Left lung (tissue), 10 donors: Measurements from ENCODE around the gene CLIP1. TPM values are rescaled to one million over a fixed set of nuclear protein-coding genes. Genes with fewer than 3 reads are reported as not detected.

ENCODE experiments used
- ATAC-seq: fragments of 200-7000 bp; cut with Tn5 transposase; one replicate; pipeline ENCODE4 v1.9.1; 2020; ENCODE audit warnings: moderate library complexity
- DNase-seq, 4 donors: peaks; one replicate each; pipeline ENCODE4 v3.0.0-alpha.2; 2013 to 2020
- H3K27ac ChIP-seq, 2 donors: fragments of 200-600 bp; sonication (generic) in 1 of 2; one replicate each; pipeline versions ENCODE4 v1.5.0 to v1.8.0; 2020 to 2021
- H3K27me3 ChIP-seq, 2 donors: fragments of 200-600 bp; sonication (generic) in 1 of 2; one replicate each; pipeline versions ENCODE4 v1.5.0 to v1.8.0; 2020 to 2021
- H3K36me3 ChIP-seq, 2 donors: fragments of 200-600 bp; sonication (generic) in 1 of 2; one replicate each; pipeline versions ENCODE4 v1.5.0 to v1.8.0; 2020 to 2021
- H3K4me1 ChIP-seq, 2 donors: fragments of 200-600 bp; one replicate each; pipeline ENCODE4 v1.8.0; 2021
- H3K4me3 ChIP-seq, 2 donors: fragments of 200-600 bp; sonication (generic) in 1 of 2; one replicate each; pipeline versions ENCODE4 v1.5.0 to v1.8.0; 2020 to 2021; ENCODE audit warnings: mild to moderate bottlenecking in 1 of 2
- H3K9me3 ChIP-seq, 2 donors: fragments of 200-600 bp; sonication (generic) in 1 of 2; one replicate each; pipeline versions ENCODE4 v1.5.0 to v1.8.0; 2020 to 2021
- intact Hi-C, 2 donors: fragments of 100-400 bp; cut with DNase I; formaldehyde crosslinking; loops; one replicate each; pipeline versions ENCODE4 v1.11.2 to v1.14.2; 2022
- polyA plus RNA-seq, 6 donors: library from polyadenylated mRNA; unstranded; fragments of 120-200 nt; gene quantifications; one replicate each; pipeline ENCODE4 v1.2.1, GENCODE V29; 2013; ENCODE audit not compliant: insufficient read length in 6 of 6
- total RNA-seq, 2 donors: library from RNA; stranded (reverse); fragmentation: NEBNext Ultra II Directional; extraction: Animal tissue kit (Norgen Biotek cat#: 25700); gene quantifications; one replicate each; pipeline ENCODE4 v1.2.1, GENCODE V29; 2021
- TF ChIP-seq, protein P1 (sequence below), 2 donors: fragments of 200-600 bp; sonication (generic) in 1 of 2; IDR thresholded peaks; one replicate each; pipeline versions ENCODE4 v1.5.0 to v1.8.0; 2021; ENCODE audit warnings: antibody characterized with exemption in 2 of 2
- donor health status: DM: no; HTN: yes; CAD: no.
- donor health status: DM: no; HTN: no; CAD: no.

Gene CLIP1
- total and polyA plus RNA-seq, 8 donors, result 31.2 to 104 (median 33.4) TPM

DNA sequence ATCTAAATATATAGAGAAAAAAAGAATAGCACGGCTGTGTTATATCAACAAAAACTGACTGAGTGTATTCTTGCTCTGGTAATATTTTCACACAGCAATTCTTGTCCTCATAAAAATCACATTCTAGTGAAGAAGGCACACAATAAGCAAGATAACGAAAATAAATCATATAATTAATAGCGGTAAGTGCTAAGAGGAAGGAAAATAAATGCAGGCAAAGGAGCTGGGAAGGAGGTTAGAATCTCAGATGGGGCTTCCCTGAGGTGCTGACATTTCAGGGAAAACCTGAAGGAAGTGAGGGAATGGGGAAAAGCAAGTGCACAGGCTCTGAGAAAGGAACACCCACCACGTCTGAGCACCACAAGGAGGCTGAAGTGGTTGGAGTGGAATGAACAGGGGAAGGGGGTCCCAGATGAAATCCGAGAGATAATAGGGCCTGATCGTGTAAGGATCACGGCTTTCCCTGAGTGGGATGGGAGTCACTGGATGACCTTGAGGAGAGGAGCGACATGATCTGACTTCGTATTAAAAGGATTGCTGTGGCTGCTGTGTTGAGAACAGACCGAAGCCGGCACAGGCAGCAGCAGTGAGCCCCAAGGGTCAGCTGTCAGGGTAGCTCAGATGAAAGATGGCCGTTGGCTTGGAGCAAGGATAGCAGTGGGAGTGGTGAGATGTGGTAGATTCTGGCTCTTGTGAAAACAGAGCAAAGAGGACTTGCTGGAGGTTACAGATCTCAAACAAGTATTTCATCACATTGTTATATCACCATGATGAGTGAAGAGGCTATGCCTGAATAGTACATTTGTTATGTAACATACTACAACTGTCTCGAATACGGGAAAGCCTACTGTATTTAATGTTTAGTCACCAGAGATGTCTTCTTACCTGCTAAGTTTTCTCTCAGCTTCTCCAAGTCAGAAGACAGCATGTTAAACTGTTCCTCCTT is 89.1 kb downstream of the CLIP1 start:
- Histone ChIP-seq H3K9me3 (no peaks in the 10 kb centered on the region), H3K27ac (no peak overlapping the region), H3K4me1 (no peaks in the 10 kb centered on the region), H3K36me3 (peaks cover 0 to 95% of the 10 kb centered on the region in 2 donors), H3K4me3 (no peak overlapping the region), H3K27me3 (no peaks in the 10 kb centered on the region)
- intact Hi-C loops, result no loop called here
- no peak for DNase-seq
- TF ChIP-seq, protein P1, sequence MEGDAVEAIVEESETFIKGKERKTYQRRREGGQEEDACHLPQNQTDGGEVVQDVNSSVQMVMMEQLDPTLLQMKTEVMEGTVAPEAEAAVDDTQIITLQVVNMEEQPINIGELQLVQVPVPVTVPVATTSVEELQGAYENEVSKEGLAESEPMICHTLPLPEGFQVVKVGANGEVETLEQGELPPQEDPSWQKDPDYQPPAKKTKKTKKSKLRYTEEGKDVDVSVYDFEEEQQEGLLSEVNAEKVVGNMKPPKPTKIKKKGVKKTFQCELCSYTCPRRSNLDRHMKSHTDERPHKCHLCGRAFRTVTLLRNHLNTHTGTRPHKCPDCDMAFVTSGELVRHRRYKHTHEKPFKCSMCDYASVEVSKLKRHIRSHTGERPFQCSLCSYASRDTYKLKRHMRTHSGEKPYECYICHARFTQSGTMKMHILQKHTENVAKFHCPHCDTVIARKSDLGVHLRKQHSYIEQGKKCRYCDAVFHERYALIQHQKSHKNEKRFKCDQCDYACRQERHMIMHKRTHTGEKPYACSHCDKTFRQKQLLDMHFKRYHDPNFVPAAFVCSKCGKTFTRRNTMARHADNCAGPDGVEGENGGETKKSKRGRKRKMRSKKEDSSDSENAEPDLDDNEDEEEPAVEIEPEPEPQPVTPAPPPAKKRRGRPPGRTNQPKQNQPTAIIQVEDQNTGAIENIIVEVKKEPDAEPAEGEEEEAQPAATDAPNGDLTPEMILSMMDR (IDR thresholded peaks at IDR 0.05), result no peak
- no peak for ATAC-seq

DNA sequence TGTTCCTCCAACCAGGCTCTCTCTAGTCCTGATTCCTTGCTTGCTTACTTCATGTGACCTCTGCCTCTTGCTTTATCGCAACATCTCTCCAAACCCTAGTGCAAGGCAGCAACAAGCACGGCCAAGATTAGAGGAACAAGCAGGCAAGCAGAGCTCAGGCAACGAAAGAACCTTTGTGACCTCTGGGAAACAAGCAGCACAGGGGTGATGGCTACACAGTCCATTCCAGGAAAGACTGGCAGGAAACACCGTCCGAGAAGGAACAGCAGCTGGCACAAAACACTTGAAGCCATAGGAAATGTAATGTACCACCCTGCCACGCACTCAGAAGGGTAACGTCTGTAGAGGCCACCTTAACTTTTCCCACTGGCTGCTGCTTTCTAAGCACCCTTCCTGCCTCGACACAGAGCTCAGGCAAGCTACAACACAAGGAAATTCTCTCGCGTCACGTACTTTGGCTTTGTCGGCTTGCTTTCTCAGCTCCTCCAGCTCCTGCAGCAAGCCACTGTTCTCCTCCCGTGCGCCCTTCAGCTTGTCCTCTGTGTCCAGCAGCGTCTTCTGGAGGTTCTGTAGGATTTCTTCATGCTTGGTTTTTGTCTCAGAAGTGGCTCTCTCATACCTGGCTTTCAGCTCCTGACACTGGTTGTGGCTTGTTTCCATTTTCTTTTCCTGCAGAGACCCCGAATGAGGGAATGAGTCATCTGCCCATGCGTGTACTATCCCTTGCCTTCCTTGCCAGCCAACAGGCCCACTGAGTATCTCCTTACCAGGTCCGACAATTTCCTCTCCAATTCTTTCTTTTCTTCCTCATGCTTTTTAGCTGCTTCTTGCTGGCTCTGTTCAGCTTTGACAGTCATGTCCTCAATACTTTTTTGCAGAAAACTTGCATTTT is 94.7 kb downstream of the CLIP1 start:
- ATAC-seq, result no peak
- H3K36me3 ChIP-seq, result peaks cover 5 to 97% of the 10 kb centered on the region in 2 donors

GRCh38 chr12:122327014-122327413 is 95.5 kb downstream of the CLIP1 start:
- DNase-seq (no peak), ATAC-seq (no peak)
- H3K9me3 ChIP-seq, result no peaks in the 10 kb centered on the region
- H3K4me1 ChIP-seq, result no peaks in the 10 kb centered on the region
- TF ChIP-seq, protein P1 (IDR thresholded peaks at IDR 0.05), result no peak
- H3K4me3 ChIP-seq, result no peak overlapping the region
- peaks cover 5 to 97% of the 10 kb centered on the region in 2 donors for H3K36me3 ChIP-seq
- intact Hi-C loops, result no loop called here
- no peak overlapping the region for H3K27ac ChIP-seq
- no peaks in the 10 kb centered on the region for H3K27me3 ChIP-seq

More for the DNA sequence above, 94.7 kb downstream of the CLIP1 start:
- intact Hi-C loops, result no loop called here
- H3K27me3 ChIP-seq, result no peaks in the 10 kb centered on the region
- no peaks in the 10 kb centered on the region for H3K4me1 ChIP-seq
- no peak overlapping the region for H3K27ac ChIP-seq
- no peak overlapping the region for H3K4me3 ChIP-seq
- H3K9me3 ChIP-seq, result no peaks in the 10 kb centered on the region
- TF ChIP-seq, protein P1 (IDR thresholded peaks at IDR 0.05), result no peak
- no peak for DNase-seq

DNA sequence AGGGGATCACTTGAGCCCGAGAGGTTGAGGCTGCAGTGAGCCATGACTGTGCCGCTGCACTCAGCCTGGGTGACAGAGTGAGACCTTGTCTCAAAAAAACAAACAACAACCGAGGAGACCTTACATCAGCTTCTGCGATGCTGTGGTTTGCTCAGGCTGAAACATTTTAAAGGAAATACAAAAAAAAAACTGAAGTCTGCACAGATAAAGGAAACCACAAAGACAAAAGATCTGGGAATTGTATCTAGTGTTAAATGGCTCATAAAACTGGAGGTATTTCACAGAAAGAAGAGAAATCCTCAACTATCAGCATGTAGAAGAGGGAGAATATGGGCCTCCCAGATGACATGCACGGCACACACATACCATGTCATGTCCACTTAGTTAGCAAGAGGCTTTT is 95.9 kb downstream of the CLIP1 start:
- DNase-seq (no peak), ATAC-seq (no peak)
- intact Hi-C loops, result no loop called here
- Histone ChIP-seq H3K27me3 (no peaks in the 10 kb centered on the region), H3K4me1 (no peaks in the 10 kb centered on the region), H3K27ac (no peak overlapping the region), H3K9me3 (no peaks in the 10 kb centered on the region), H3K36me3 (peaks cover 5 to 97% of the 10 kb centered on the region in 2 donors), H3K4me3 (no peak overlapping the region)
- TF ChIP-seq, protein P1 (IDR thresholded peaks at IDR 0.05), result no peak
